ENCODE data around the gene MIER1. TPM values are rescaled to one million over a fixed set of nuclear protein-coding genes. Genes with fewer than 3 reads are reported as not detected.

The MIER1 gene
- total RNA-seq, 1 experiment from 2014 or later, result 33.7 TPM

DNA sequence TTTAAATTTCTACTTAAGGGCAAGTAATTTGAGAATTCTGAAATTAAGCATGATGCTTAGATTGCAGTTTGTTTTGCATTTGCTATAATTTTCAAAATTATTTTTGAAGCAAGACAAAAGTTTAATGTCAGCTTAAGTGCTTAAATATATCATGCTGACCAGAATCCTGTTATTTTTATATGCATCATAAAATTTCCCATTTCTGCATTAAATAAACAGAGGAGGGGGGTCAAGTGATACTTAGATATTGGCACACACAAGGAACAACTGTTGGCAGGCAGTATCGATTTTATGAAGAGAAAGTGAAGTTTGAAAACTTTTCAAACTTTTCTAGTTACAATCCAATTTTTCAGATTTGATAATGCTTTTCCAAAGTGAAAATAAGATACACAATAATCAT, 61.0 kb downstream of the MIER1 start:
- BruUV-seq (replicated peaks), result no TSS peak
- Histone ChIP-seq H3K27me3 (ENCODE audit: control insufficient read depth, insufficient read depth, low read length) (no peaks in the 10 kb centered on the region), H3K27ac (ENCODE audit: low read length) (no peak overlapping the region), H3K4me1 (ENCODE audit: control insufficient read depth, insufficient read depth, low read length) (peaks cover 6% of the 10 kb centered on the region; the same call in 1 of the 2 replicates), H3K9me3 (ENCODE audit: control insufficient read depth, insufficient read depth, low read depth, low read length) (no peaks in the 10 kb centered on the region), H3K36me3 (ENCODE audit: control insufficient read depth, insufficient read depth, low read length) (peaks cover 68% of the 10 kb centered on the region), H3K4me3 (ENCODE audit: low read depth in 2 of 2, low read length in 2 of 2) (no peak overlapping the region)
- DNase-seq (ENCODE audit: low read depth, low spot score) (no peak), ATAC-seq (no peak)
- POLR2A ChIA-PET, result interaction anchor here (0.7 kb wide), 1 partner anchor 33 kb away, joined by 4 read pairs; no protein-coding TSS in a partner anchor
- CTCF ChIA-PET, result no interaction called here
- in situ Hi-C loops (cut with HindIII; ENCODE audit: low pct_unique_long_range_greater_than_20kb, low sequenced_read_pairs) (no loop called here), intact Hi-C loops (cut with micrococcal nuclease; ENCODE audit: unreplicated experiment) (no loop called here)
- TF ChIP-seq, protein P1, sequence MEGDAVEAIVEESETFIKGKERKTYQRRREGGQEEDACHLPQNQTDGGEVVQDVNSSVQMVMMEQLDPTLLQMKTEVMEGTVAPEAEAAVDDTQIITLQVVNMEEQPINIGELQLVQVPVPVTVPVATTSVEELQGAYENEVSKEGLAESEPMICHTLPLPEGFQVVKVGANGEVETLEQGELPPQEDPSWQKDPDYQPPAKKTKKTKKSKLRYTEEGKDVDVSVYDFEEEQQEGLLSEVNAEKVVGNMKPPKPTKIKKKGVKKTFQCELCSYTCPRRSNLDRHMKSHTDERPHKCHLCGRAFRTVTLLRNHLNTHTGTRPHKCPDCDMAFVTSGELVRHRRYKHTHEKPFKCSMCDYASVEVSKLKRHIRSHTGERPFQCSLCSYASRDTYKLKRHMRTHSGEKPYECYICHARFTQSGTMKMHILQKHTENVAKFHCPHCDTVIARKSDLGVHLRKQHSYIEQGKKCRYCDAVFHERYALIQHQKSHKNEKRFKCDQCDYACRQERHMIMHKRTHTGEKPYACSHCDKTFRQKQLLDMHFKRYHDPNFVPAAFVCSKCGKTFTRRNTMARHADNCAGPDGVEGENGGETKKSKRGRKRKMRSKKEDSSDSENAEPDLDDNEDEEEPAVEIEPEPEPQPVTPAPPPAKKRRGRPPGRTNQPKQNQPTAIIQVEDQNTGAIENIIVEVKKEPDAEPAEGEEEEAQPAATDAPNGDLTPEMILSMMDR (IDR thresholded peaks at IDR 0.05), result no peak
- TF ChIP-seq POLR2AphosphoS5 (IDR thresholded peaks at IDR 0.05; ENCODE audit: low read depth, low read length) (no peak), TCF7L2 (IDR thresholded peaks at IDR 0.05; ENCODE audit: low read depth, low read length) (no peak), SIN3A (IDR thresholded peaks at IDR 0.05; ENCODE audit: borderline replicate concordance, insufficient read depth, low read depth, low read length) (no peak), REST (IDR thresholded peaks at IDR 0.05; ENCODE audit: insufficient read depth in 1 of 2, low read depth in 2 of 2, low read length in 1 of 2) (no peak)

GRCh38 chr1:66993076-66993475, 68.3 kb downstream of the MIER1 start:
- no peak overlapping the region for H3K27ac ChIP-seq (ENCODE audit: low read length)
- H3K4me3 ChIP-seq (ENCODE audit: low read depth in 2 of 2, low read length in 2 of 2), result no peak overlapping the region
- TF ChIP-seq SIN3A (IDR thresholded peaks at IDR 0.05; ENCODE audit: borderline replicate concordance, insufficient read depth, low read depth, low read length) (no peak), TCF7L2 (IDR thresholded peaks at IDR 0.05; ENCODE audit: low read depth, low read length) (no peak), REST (IDR thresholded peaks at IDR 0.05; ENCODE audit: insufficient read depth in 1 of 2, low read depth in 2 of 2, low read length in 1 of 2) (no peak), POLR2AphosphoS5 (IDR thresholded peaks at IDR 0.05; ENCODE audit: low read depth, low read length) (no peak)
- TF ChIP-seq, protein P1 (IDR thresholded peaks at IDR 0.05), result no peak
- ChIA-PET CTCF (no interaction called here), POLR2A (no interaction called here)
- H3K9me3 ChIP-seq (ENCODE audit: control insufficient read depth, insufficient read depth, low read depth, low read length), result no peaks in the 10 kb centered on the region
- no TSS peak for BruUV-seq (replicated peaks)
- H3K27me3 ChIP-seq (ENCODE audit: control insufficient read depth, insufficient read depth, low read length), result no peaks in the 10 kb centered on the region
- in situ Hi-C loops (cut with HindIII; ENCODE audit: low pct_unique_long_range_greater_than_20kb, low sequenced_read_pairs), result no loop called here
- ATAC-seq, result no peak
- no peak for DNase-seq (ENCODE audit: low read depth, low spot score)
- intact Hi-C loops (cut with micrococcal nuclease; ENCODE audit: unreplicated experiment), result loop anchor here (10.0 kb wide), 2 partner anchors 228 to 512 kb away; no protein-coding TSS in a partner anchor
- H3K36me3 ChIP-seq (ENCODE audit: control insufficient read depth, insufficient read depth, low read length), result peaks cover 9% of the 10 kb centered on the region
- H3K4me1 ChIP-seq (ENCODE audit: control insufficient read depth, insufficient read depth, low read length), result no peaks in the 10 kb centered on the region
